Nephron (organoid): Measurements from ENCODE around the gene MYL7.

Source experiments
- H3K27ac Mint-ChIP-seq, 3 experiments: 2 replicates each; pipeline ENCODE4 v1.8.0; 2020; ENCODE audit warnings: mixed read lengths in 3 of 3, mild to moderate bottlenecking in 2 of 3, moderate library complexity in 1 of 3
- H3K27me3 Mint-ChIP-seq: 2 replicates; pipeline ENCODE4 v1.8.0; 2021; ENCODE audit warnings: low read depth, mild to moderate bottlenecking, moderate library complexity, mixed read lengths
- H3K36me3 Mint-ChIP-seq: 2 replicates; pipeline ENCODE4 v1.8.0; 2020; ENCODE audit warnings: low read depth, mixed read lengths
- H3K4me1 Mint-ChIP-seq: 2 replicates; pipeline ENCODE4 v1.8.0; 2020; ENCODE audit warnings: mixed read lengths
- H3K4me3 Mint-ChIP-seq, 3 experiments: 2 replicates each; pipeline ENCODE4 v1.8.0; 2020; ENCODE audit warnings: mild to moderate bottlenecking in 3 of 3, mixed read lengths in 3 of 3, moderate library complexity in 2 of 3
- H3K9me3 Mint-ChIP-seq: 2 replicates; pipeline ENCODE4 v1.8.0; 2020; ENCODE audit warnings: mixed read lengths
- TF ChIP-seq, protein P1 (sequence below), 3 experiments: fragments of 200-600 bp; sonication (generic); IDR thresholded peaks; one replicate each; pipeline ENCODE4 v1.5.0; 2021; ENCODE audit warnings: antibody characterized with exemption in 3 of 3; ENCODE audit not compliant: unreplicated experiment in 3 of 3

Gene MYL7

DNA sequence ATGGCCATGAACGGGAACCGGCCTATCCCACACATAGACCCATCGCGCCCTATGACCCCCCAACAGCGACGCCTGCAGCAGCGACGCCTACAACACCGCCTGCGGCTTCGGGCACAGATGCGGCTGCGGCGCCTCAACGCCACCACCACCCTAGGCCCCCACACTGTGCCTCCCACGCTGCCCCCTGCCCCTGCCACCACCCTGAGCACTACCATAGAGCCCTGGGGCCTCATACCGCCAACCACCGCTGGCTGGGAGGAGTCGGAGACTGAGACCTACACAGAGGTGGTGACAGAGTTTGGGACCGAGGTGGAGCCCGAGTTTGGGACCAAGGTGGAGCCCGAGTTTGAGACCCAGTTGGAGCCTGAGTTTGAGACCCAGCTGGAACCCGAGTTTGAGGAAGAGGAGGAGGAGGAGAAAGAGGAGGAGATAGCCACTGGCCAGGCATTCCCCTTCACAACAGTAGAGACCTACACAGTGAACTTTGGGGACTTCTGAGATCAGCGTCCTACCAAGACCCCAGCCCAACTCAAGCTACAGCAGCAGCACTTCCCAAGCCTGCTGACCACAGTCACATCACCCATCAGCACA is 27.3 kb downstream of the MYL7 start:
- H3K27me3 Mint-ChIP-seq: no peaks in the 10 kb centered on the region
- no peaks in the 10 kb centered on the region for H3K9me3 Mint-ChIP-seq

DNA sequence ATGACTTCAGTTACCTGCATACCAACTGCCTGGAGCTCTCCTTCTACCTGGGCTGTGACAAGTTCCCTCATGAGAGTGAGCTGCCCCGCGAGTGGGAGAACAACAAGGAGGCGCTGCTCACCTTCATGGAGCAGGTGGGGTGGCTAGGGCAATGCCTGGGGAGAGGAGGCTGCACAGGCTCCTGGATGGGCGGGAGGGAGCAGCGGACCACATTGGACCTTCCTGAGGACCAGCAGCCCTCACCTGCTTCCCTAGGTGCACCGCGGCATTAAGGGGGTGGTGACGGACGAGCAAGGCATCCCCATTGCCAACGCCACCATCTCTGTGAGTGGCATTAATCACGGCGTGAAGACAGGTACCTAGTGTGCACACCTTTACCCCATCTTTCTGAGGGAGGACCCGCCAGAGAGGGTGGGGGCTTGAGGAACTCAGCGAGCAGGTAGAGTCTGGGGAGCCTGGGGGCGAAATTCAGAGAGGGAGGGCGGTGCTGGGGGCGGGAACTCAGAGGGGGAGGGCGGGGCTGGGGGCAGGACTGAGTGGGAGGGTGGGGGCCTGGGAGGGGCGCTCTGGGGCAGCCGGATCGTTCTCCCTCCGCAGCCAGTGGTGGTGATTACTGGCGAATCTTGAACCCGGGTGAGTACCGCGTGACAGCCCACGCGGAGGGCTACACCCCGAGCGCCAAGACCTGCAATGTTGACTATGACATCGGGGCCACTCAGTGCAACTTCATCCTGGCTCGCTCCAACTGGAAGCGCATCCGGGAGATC is 28.0 kb downstream of the MYL7 start:
- TF ChIP-seq, protein P1, sequence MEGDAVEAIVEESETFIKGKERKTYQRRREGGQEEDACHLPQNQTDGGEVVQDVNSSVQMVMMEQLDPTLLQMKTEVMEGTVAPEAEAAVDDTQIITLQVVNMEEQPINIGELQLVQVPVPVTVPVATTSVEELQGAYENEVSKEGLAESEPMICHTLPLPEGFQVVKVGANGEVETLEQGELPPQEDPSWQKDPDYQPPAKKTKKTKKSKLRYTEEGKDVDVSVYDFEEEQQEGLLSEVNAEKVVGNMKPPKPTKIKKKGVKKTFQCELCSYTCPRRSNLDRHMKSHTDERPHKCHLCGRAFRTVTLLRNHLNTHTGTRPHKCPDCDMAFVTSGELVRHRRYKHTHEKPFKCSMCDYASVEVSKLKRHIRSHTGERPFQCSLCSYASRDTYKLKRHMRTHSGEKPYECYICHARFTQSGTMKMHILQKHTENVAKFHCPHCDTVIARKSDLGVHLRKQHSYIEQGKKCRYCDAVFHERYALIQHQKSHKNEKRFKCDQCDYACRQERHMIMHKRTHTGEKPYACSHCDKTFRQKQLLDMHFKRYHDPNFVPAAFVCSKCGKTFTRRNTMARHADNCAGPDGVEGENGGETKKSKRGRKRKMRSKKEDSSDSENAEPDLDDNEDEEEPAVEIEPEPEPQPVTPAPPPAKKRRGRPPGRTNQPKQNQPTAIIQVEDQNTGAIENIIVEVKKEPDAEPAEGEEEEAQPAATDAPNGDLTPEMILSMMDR (IDR thresholded peaks at IDR 0.05; ENCODE audit: unreplicated experiment in 3 of 3): no peak
- H3K36me3 Mint-ChIP-seq: peaks cover 35% of the 10 kb centered on the region

More for the DNA sequence above, 27.3 kb downstream of the MYL7 start:
- H3K36me3 Mint-ChIP-seq: peaks cover 39% of the 10 kb centered on the region
- TF ChIP-seq, protein P1 (IDR thresholded peaks at IDR 0.05; ENCODE audit: unreplicated experiment in 3 of 3): no peak
- H3K4me3 Mint-ChIP-seq: no peak overlapping the region
- peaks cover 13% of the 10 kb centered on the region for H3K4me1 Mint-ChIP-seq
- H3K27ac Mint-ChIP-seq: no peak overlapping the region

DNA sequence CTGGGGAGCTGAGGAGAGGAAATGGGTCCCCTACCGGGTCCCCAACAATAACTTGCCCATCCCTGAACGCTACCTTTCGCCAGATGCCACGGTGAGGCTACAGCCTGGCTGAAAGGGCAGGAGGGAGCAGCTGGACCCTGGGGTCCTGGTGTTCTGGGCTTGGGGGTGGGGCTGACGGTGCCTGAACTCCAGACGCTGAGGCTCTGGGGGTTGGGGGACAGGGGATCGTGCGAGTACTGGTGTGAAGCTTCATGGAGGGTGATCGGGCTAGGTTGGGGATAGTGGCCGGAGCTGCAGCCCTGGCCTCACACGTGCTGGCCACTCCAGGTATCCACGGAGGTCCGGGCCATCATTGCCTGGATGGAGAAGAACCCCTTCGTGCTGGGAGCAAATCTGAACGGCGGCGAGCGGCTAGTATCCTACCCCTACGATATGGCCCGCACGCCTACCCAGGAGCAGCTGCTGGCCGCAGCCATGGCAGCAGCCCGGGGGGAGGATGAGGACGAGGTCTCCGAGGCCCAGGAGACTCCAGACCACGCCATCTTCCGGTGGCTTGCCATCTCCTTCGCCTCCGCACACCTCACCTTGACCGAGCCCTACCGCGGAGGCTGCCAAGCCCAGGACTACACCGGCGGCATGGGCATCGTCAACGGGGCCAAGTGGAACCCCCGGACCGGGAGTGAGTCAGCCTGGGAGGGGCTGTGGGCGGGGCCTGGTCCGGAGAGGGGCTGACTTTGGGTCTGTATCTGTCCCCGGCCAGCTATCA is 28.7 kb downstream of the MYL7 start:
- TF ChIP-seq, protein P1 (IDR thresholded peaks at IDR 0.05; ENCODE audit: unreplicated experiment in 3 of 3): no peak

More for the DNA sequence above, 28.0 kb downstream of the MYL7 start:
- Mint-ChIP-seq H3K4me3 (no peak overlapping the region), H3K4me1 (peaks cover 13% of the 10 kb centered on the region), H3K27ac (no peak overlapping the region), H3K27me3 (no peaks in the 10 kb centered on the region), H3K9me3 (no peaks in the 10 kb centered on the region)

DNA sequence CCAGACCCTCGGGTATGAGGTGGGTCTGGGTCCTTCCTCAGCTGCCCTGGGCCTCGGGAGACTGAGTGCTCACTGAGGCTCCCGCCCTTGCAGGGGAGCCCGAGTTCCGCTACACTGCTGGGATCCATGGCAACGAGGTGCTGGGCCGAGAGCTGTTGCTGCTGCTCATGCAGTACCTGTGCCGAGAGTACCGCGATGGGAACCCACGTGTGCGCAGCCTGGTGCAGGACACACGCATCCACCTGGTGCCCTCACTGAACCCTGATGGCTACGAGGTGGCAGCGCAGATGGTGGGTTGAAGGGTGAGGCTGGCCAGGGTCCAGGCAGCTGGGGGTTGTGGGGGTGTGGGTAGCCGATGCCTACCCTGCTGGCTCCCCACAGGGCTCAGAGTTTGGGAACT is 29.4 kb downstream of the MYL7 start:
- H3K36me3 Mint-ChIP-seq: peaks cover 24% of the 10 kb centered on the region

More for the DNA sequence above, 28.7 kb downstream of the MYL7 start:
- peaks cover 28% of the 10 kb centered on the region for H3K36me3 Mint-ChIP-seq
- peaks cover 13% of the 10 kb centered on the region for H3K4me1 Mint-ChIP-seq
- no peaks in the 10 kb centered on the region for H3K9me3 Mint-ChIP-seq
- H3K27me3 Mint-ChIP-seq: no peaks in the 10 kb centered on the region
- H3K27ac Mint-ChIP-seq: no peak overlapping the region
- no peak overlapping the region for H3K4me3 Mint-ChIP-seq

DNA sequence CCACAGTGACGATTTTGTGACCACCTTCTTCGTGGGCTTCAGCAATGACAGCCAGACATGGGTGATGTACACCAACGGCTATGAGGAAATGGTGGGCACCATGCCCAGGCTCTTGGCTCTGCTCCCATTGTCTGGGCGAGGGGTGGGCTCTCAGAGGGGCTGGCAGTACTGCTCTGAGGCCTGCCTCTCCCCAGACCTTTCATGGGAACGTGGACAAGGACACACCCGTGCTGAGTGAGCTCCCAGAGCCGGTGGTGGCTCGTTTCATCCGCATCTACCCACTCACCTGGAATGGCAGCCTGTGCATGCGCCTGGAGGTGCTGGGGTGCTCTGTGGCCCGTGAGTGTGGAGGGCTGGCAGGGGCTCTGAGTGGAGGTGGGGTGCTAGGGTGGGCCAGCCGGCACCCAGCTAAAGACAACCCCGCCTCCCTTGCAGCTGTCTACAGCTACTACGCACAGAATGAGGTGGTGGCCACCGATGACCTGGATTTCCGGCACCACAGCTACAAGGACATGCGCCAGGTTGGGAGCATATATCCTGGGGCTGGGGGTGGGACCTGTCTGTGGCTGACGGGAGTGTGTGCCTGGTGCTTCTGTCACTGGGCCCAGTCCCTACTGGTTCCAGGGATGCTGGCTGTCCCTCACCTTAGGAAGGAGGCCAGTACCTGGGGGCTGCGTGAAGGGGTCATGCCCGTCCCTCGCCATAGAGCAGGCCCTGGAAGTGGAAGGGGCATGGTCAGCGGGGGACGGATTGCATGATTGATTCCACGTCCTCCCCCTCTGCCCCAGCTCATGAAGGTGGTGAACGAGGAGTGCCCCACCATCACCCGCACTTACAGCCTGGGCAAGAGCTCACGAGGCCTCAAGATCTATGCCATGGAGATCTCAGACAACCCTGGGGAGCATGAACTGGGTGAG is 30.2 kb downstream of the MYL7 start:
- Mint-ChIP-seq H3K27ac (no peak overlapping the region), H3K27me3 (no peaks in the 10 kb centered on the region), H3K9me3 (no peaks in the 10 kb centered on the region), H3K36me3 (peaks cover 24% of the 10 kb centered on the region), H3K4me3 (no peak overlapping the region), H3K4me1 (peaks cover 14% of the 10 kb centered on the region)
- TF ChIP-seq, protein P1 (IDR thresholded peaks at IDR 0.05; ENCODE audit: unreplicated experiment in 3 of 3): no peak

More for the DNA sequence above, 29.4 kb downstream of the MYL7 start:
- no peaks in the 10 kb centered on the region for H3K9me3 Mint-ChIP-seq
- H3K27me3 Mint-ChIP-seq: no peaks in the 10 kb centered on the region
- TF ChIP-seq, protein P1 (IDR thresholded peaks at IDR 0.05; ENCODE audit: unreplicated experiment in 3 of 3): no peak
- H3K4me1 Mint-ChIP-seq: peaks cover 13% of the 10 kb centered on the region
- no peak overlapping the region for H3K4me3 Mint-ChIP-seq
- no peak overlapping the region for H3K27ac Mint-ChIP-seq
